ENCODE results near the gene IRF5.

Gene IRF5

GRCh38 chr7:128937647-128938543, at the start of gene IRF5:
Gene IRF5, plus strand, starts transcription at chr7:128937927. Its CDS starts 4,155 bp downstream, at chr7:128942082.
- 0 out of 2 replicates have a peak, but pooled peaks have one; percentile 16 for TF ChIP-seq CTCF (IDR thresholded peaks at IDR 0.05; ENCODE audit: control insufficient read depth, extremely low read depth, insufficient read depth)
- peak; percentile 54 for DNase-seq (ENCODE audit: low read depth)
- peak within 1 kb of the TSS; percentile 74 for H3K4me3 ChIP-seq (ENCODE audit: low read depth, low read length)

- no peak for DNase-seq (ENCODE audit: low read depth)
- no peak overlapping the region for H3K4me3 ChIP-seq (ENCODE audit: low read depth, low read length)
- TF ChIP-seq CTCF (IDR thresholded peaks at IDR 0.05; ENCODE audit: control insufficient read depth, extremely low read depth, insufficient read depth): no peak
Observed at GRCh38 chr7:128888039-128888755, 49.5 kb upstream of the IRF5 start.

- DNase-seq (ENCODE audit: low read depth): no peak
- no peak overlapping the region for H3K4me3 ChIP-seq (ENCODE audit: low read depth, low read length)
- no peak for TF ChIP-seq CTCF (IDR thresholded peaks at IDR 0.05; ENCODE audit: control insufficient read depth, extremely low read depth, insufficient read depth)
Observed at GRCh38 chr7:128888756-128889095, 49.0 kb upstream of the IRF5 start.

GRCh38 chr7:128889121-128889520, 48.6 kb upstream of the IRF5 start:
- DNase-seq (ENCODE audit: low read depth): no peak
- H3K4me3 ChIP-seq (ENCODE audit: low read depth, low read length): no peak overlapping the region
- no peak for TF ChIP-seq CTCF (IDR thresholded peaks at IDR 0.05; ENCODE audit: control insufficient read depth, extremely low read depth, insufficient read depth)

GRCh38 chr7:128890306-128891109, 47.2 kb upstream of the IRF5 start:
- TF ChIP-seq CTCF (IDR thresholded peaks at IDR 0.05; ENCODE audit: control insufficient read depth, extremely low read depth, insufficient read depth): no peak
- H3K4me3 ChIP-seq (ENCODE audit: low read depth, low read length): no peak overlapping the region
- DNase-seq (ENCODE audit: low read depth): no peak

- 0 out of 2 replicates have a peak overlapping the region, but pooled peaks have one; percentile 4 for H3K4me3 ChIP-seq (ENCODE audit: low read depth, low read length)
- TF ChIP-seq CTCF (IDR thresholded peaks at IDR 0.05; ENCODE audit: control insufficient read depth, extremely low read depth, insufficient read depth): no peak
- DNase-seq (ENCODE audit: low read depth): no peak
Observed at GRCh38 chr7:128891110-128891941, 46.4 kb upstream of the IRF5 start.
